Mesothelial cell of epicardium (in vitro differentiated cells): ENCODE data around the gene MOSPD3. TPM values are rescaled to one million over a fixed set of nuclear protein-coding genes. Genes with fewer than 3 reads are reported as not detected.

Source experiments
- DNase-seq, 2 experiments: peaks; one replicate each; pipeline ENCODE4 v3.0.0; 2021; ENCODE audit warnings: low spot score in 2 of 2; ENCODE audit not compliant: unreplicated experiment in 2 of 2
- H3K27ac Mint-ChIP-seq: 2 replicates; pipeline ENCODE4 v1.8.0; 2021; ENCODE audit warnings: mixed read lengths
- H3K27me3 Mint-ChIP-seq: 2 replicates; pipeline ENCODE4 v1.8.0; 2021; ENCODE audit warnings: low read depth, mixed read lengths
- H3K36me3 Mint-ChIP-seq: 2 replicates; pipeline ENCODE4 v1.8.0; 2021; ENCODE audit warnings: mixed read lengths
- H3K4me1 Mint-ChIP-seq: 2 replicates; pipeline ENCODE4 v1.8.0; 2021; ENCODE audit warnings: mixed read lengths
- H3K4me3 Mint-ChIP-seq: 2 replicates; pipeline ENCODE4 v1.8.0; 2021; ENCODE audit warnings: mild to moderate bottlenecking, moderate library complexity, mixed read lengths
- H3K9me3 Mint-ChIP-seq: 2 replicates; pipeline ENCODE4 v1.8.0; 2021; ENCODE audit warnings: mixed read lengths
- total RNA-seq: library from RNA; stranded (reverse); gene quantifications from 3 replicates; pipeline ENCODE4 v1.2.1, GENCODE V29; 2021
- TF ChIP-seq, protein P1 (sequence below): fragments of 200-600 bp; sonication (generic); IDR thresholded peaks from one replicate; pipeline ENCODE4 v1.5.0; 2021; ENCODE audit warnings: antibody characterized with exemption; ENCODE audit not compliant: unreplicated experiment

The MOSPD3 gene
- total RNA-seq, 1 donor from 2014 or later = 25.9 TPM

DNA sequence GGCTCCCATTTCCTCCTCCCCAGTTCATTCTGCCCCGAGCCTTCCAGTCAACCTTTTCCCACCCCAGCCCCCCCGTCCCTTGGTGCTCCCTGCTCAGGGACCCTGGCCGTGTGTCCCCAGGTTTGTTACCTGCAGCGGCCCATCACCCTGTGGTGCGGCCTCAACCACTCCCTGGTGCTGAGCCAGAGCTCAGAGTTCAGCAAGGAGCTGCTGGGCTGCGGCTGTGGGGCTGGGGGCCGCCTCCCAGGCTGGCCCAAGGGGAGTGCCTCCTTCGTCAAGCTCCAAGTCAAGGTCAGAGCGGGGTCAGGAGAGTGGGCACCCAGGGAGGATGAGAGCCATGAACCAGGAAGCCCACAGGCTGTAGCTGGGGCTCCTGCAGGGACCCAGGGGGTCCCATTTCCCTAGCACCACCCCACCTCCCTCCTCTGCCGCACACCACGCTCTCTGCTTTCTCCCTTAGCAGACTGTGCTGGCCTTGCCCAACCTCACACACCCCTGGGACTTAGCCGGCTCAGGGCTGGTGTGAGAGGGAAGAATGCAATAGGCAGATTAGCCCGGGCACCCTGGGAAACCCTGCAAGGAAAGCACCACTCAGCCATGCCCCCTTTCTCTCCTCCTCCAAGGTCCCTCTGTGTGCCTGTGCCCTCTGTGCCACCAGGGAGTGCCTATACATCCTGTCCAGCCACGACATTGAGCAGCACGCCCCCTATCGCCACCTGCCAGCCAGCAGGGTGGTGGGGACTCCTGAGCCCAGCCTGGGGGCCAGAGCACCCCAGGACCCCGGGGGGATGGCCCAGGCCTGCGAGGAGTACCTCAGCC is 12.2 kb upstream of the MOSPD3 start:
- Mint-ChIP-seq H3K9me3 (no peaks in the 10 kb centered on the region), H3K36me3 (peaks cover 18% of the 10 kb centered on the region), H3K27ac (peak overlapping the region; percentile 59), H3K4me3 (peak overlapping the region; percentile 44), H3K4me1 (peaks cover 37% of the 10 kb centered on the region), H3K27me3 (no peaks in the 10 kb centered on the region)
- no peak for DNase-seq
- TF ChIP-seq, protein P1, sequence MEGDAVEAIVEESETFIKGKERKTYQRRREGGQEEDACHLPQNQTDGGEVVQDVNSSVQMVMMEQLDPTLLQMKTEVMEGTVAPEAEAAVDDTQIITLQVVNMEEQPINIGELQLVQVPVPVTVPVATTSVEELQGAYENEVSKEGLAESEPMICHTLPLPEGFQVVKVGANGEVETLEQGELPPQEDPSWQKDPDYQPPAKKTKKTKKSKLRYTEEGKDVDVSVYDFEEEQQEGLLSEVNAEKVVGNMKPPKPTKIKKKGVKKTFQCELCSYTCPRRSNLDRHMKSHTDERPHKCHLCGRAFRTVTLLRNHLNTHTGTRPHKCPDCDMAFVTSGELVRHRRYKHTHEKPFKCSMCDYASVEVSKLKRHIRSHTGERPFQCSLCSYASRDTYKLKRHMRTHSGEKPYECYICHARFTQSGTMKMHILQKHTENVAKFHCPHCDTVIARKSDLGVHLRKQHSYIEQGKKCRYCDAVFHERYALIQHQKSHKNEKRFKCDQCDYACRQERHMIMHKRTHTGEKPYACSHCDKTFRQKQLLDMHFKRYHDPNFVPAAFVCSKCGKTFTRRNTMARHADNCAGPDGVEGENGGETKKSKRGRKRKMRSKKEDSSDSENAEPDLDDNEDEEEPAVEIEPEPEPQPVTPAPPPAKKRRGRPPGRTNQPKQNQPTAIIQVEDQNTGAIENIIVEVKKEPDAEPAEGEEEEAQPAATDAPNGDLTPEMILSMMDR = no peak

- peak overlapping the region; percentile 34 for H3K27ac Mint-ChIP-seq
- TF ChIP-seq, protein P1 = no peak
- no peak for DNase-seq
- peaks cover 42% of the 10 kb centered on the region for H3K4me1 Mint-ChIP-seq
- H3K4me3 Mint-ChIP-seq = peak overlapping the region; percentile 44
- H3K9me3 Mint-ChIP-seq = no peaks in the 10 kb centered on the region
- H3K27me3 Mint-ChIP-seq = no peaks in the 10 kb centered on the region
- H3K36me3 Mint-ChIP-seq = peaks cover 14% of the 10 kb centered on the region
Observed at GRCh38 chr7:100600730-100601038, 11.7 kb upstream of the MOSPD3 start.

DNA sequence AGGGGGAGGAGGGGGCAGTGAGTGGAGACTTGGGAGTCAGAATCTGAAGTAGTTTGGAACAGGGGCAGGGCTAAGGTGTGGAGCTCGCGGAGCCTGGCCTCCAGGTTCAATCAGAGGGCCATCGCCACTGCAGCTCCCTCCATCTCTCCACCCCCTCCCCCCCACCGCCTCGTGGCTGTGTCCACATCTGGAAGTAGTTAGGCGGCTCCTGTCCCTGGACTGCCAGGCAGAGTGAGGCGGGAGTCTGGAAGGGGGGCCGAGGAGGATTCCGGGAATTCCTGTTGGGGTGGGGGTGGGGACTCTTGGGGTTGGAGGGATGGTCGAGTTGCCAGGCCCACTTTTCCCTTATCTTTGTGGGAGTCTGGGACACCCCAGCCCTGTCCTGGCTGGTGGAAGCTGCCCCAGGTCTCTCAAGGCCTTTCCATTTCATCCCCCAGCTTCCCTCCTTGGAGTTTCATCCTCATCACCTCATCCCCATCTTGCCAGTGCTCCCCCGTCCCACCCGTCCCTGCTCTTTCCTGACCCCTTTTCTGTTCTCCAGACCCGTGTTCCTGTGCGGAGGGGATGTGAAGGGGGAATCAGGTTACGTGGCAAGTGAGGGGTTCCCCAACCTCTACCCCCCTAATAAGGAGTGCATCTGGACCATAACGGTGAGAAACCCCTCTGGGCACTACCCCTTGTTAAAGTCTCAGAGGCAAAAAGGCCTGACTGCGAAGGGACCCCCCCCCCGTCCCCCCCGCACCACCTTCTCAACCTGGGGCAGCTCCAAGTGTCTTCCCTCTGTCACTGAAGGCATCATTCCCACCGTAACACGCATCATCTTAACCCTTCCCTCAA is 9.2 kb upstream of the MOSPD3 start:
- peak; percentile 77 to 86 for DNase-seq
- H3K9me3 Mint-ChIP-seq = no peaks in the 10 kb centered on the region
- H3K27me3 Mint-ChIP-seq = no peaks in the 10 kb centered on the region
- H3K4me3 Mint-ChIP-seq = peak overlapping the region; percentile 82
- peaks cover 47% of the 10 kb centered on the region for H3K4me1 Mint-ChIP-seq
- H3K27ac Mint-ChIP-seq = peak overlapping the region; percentile 99
- H3K36me3 Mint-ChIP-seq = peaks cover 12% of the 10 kb centered on the region
- TF ChIP-seq, protein P1 = no peak

- Mint-ChIP-seq H3K27me3 (no peaks in the 10 kb centered on the region), H3K4me3 (peak overlapping the region; percentile 82), H3K36me3 (peaks cover 12% of the 10 kb centered on the region), H3K27ac (peak overlapping the region; percentile 99), H3K9me3 (no peaks in the 10 kb centered on the region), H3K4me1 (peaks cover 43% of the 10 kb centered on the region)
- DNase-seq = peak in 1 of 2 experiments; percentile 59
- TF ChIP-seq, protein P1 = no peak
Observed at GRCh38 chr7:100603726-100604027, 8.7 kb upstream of the MOSPD3 start.

DNA sequence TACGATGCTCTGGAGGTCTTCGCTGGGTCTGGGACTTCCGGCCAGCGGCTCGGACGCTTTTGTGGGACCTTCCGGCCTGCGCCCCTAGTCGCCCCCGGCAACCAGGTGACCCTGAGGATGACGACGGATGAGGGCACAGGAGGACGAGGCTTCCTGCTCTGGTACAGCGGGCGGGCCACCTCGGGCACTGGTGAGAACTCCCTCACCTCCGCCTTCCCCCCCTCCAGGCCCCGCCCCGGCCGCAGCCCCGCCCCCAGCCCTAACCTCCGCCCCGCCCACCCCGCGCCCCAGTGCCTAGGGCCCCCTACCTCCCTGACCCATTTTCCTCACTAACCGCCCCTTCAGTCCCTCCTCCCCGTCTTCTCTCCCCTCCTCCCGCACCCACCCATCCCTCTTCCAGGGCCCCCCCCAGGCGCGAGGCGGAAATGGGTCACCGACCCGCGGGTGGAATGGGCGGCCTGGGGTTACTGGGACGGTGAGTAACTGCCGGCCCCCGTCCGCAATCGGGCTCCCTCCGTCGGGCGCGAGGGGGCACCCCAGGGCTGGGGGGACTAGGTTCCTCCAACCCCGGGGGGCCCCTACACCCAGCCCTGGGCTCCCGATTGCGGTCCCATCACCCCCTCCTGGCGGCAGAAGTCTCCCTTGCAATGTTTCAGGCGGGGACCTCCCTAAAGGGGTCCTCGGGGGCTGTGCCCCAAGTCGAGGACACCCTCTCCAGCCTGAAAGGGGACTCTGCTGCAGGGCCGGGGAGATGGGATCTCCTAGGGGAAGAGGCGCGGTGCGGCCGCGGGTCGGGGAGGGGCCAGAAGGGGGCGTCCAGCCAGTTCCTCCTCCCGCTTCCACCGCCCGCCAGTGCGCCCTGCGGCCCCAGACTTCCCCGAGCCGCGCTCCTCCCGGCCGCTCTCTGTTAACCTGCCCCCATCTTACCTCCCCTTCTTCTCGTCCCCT is 8.0 kb upstream of the MOSPD3 start:
- Mint-ChIP-seq H3K27me3 (no peaks in the 10 kb centered on the region), H3K27ac (peak overlapping the region; percentile 99), H3K9me3 (no peaks in the 10 kb centered on the region), H3K36me3 (peaks cover 12% of the 10 kb centered on the region), H3K4me1 (peaks cover 43% of the 10 kb centered on the region), H3K4me3 (peak overlapping the region; percentile 82)
- peak; percentile 67 to 81 for DNase-seq
- TF ChIP-seq, protein P1 = no peak
